Hepatocyte (in vitro differentiated cells): Measurements from ENCODE around the gene KANTR. TPM values are rescaled to one million over a fixed set of nuclear protein-coding genes. Genes with fewer than 3 reads are reported as not detected.

ENCODE experiments used
- DNase-seq: peaks from one replicate; pipeline ENCODE4 v3.0.0-alpha.2; 2016; ENCODE audit warnings: low spot score
- H2AFZ ChIP-seq: fragments of 200-600 bp; sonication (generic); 2 replicates; pipeline ENCODE4 v1.6.0; 2016; ENCODE audit warnings: antibody characterized with exemption, mild to moderate bottlenecking
- H3K27ac ChIP-seq: fragments of 200-600 bp; sonication (generic); 2 replicates; pipeline ENCODE4 v1.5.1; 2016; ENCODE audit warnings: mild to moderate bottlenecking
- H3K27me3 ChIP-seq: fragments of 200-600 bp; sonication (generic); 2 replicates; pipeline ENCODE4 v1.6.1; 2016
- H3K36me3 ChIP-seq: fragments of 200-600 bp; sonication (generic); replicated peaks from 2 replicates; pipeline ENCODE4 v1.5.1; 2016; ENCODE audit warnings: low read depth; ENCODE audit not compliant: insufficient read depth
- H3K4me1 ChIP-seq: fragments of 200-600 bp; sonication (generic); 2 replicates; pipeline ENCODE4 v1.5.1; 2016; ENCODE audit warnings: mild to moderate bottlenecking, moderate library complexity; ENCODE audit not compliant: insufficient read depth
- H3K4me2 ChIP-seq: fragments of 200-600 bp; sonication (generic); 2 replicates; pipeline ENCODE4 v1.6.0; 2016
- H3K4me3 ChIP-seq: fragments of 200-600 bp; sonication (generic); 2 replicates; pipeline ENCODE4 v1.5.1; 2016; ENCODE audit warnings: mild to moderate bottlenecking
- H3K79me2 ChIP-seq: fragments of 200-600 bp; sonication (generic); 2 replicates; pipeline ENCODE4 v1.6.0; 2017; ENCODE audit warnings: mild to moderate bottlenecking
- H3K9me2 ChIP-seq: fragments of 200-600 bp; sonication (generic); replicated peaks from 2 replicates; pipeline ENCODE4 v1.6.0; 2017; ENCODE audit warnings: mild to moderate bottlenecking; ENCODE audit not compliant: insufficient read depth
- H3K9me3 ChIP-seq: fragments of 200-600 bp; sonication (generic); 2 replicates; pipeline ENCODE4 v1.5.1; 2016; ENCODE audit warnings: low read depth, mild to moderate bottlenecking
- H4K20me1 ChIP-seq: fragments of 200-600 bp; sonication (generic); 2 replicates; pipeline ENCODE4 v1.6.0; 2016; ENCODE audit warnings: mild to moderate bottlenecking; ENCODE audit not compliant: insufficient read depth, poor library complexity, severe bottlenecking
- CTCF ChIP-seq: fragments of 200-600 bp; sonication (generic); IDR thresholded peaks from 2 replicates; pipeline ENCODE4 v1.5.1; 2016; ENCODE audit warnings: antibody characterized with exemption, mild to moderate bottlenecking; ENCODE audit not compliant: poor library complexity
- EZH2 ChIP-seq: fragments of 200-600 bp; sonication (generic); IDR thresholded peaks from 2 replicates; pipeline ENCODE4 v1.6.1; 2016; ENCODE audit warnings: antibody characterized with exemption, mild to moderate bottlenecking, borderline replicate concordance
- EZH2phosphoT487 ChIP-seq: fragments of 200-600 bp; sonication (generic); IDR thresholded peaks from one replicate; pipeline ENCODE4 v1.6.1; 2018; ENCODE audit warnings: antibody characterized with exemption, mild to moderate bottlenecking, low read depth, moderate library complexity; ENCODE audit not compliant: unreplicated experiment, severe bottlenecking
- WGBS: methylation state at CpG from one replicate; pipeline ENCODE4 v1.1.6; 2016; ENCODE audit warnings: low lambda C conversion rate; ENCODE audit errors: missing lambda C conversion rate; 5-methylcytosine and 5-hydroxymethylcytosine counted together
- polyA plus RNA-seq: library from polyadenylated mRNA; unstranded; fragments of >200 nt; fragmentation: Nextera tagmentation; extraction: Ambion mirVana; gene quantifications from 2 replicates; pipeline ENCODE4 v1.2.1, GENCODE V29; 2016
- total RNA-seq: library from RNA; depleted of rRNA; stranded (reverse); fragments of >200 nt; gene quantifications from 2 replicates; pipeline ENCODE4 v1.2.3, GENCODE V29; 2014

The KANTR gene
- total and polyA plus RNA-seq, 2 experiments from 2014 or later: 4.0 to 12.5 TPM

GRCh38 chrX:53122013-53122412 is 28.1 kb downstream of the KANTR start:
- Histone ChIP-seq H3K9me3 (peaks cover 6% of the 10 kb centered on the region), H3K36me3 (no peaks in the 10 kb centered on the region), H3K9me2 (no peaks in the 10 kb centered on the region), H3K79me2 (no peaks in the 10 kb centered on the region), H3K4me1 (no peaks in the 10 kb centered on the region), H3K4me3 (no peak overlapping the region), H3K27me3 (no peaks in the 10 kb centered on the region), H4K20me1 (no peaks in the 10 kb centered on the region), H3K27ac (no peak overlapping the region), H3K4me2 (no peak overlapping the region), H2AFZ (no peak overlapping the region)
- TF ChIP-seq CTCF (no peak), EZH2 (no peak), EZH2phosphoT487 (no peak)
- no peak for DNase-seq
- WGBS: 54% methylated on average over 1 of the region's 1 CpG

GRCh38 chrX:53125506-53125905 is 31.6 kb downstream of the KANTR start:
- no peaks in the 10 kb centered on the region for H3K9me2 ChIP-seq

GRCh38 chrX:53126377-53126776 is 32.4 kb downstream of the KANTR start:
- Histone ChIP-seq H4K20me1 (no peaks in the 10 kb centered on the region), H2AFZ (no peak overlapping the region), H3K4me2 (no peak overlapping the region), H3K79me2 (no peaks in the 10 kb centered on the region), H3K27ac (no peak overlapping the region), H3K27me3 (no peaks in the 10 kb centered on the region), H3K4me1 (no peaks in the 10 kb centered on the region), H3K36me3 (no peaks in the 10 kb centered on the region), H3K9me2 (no peaks in the 10 kb centered on the region), H3K9me3 (peaks cover 6% of the 10 kb centered on the region), H3K4me3 (no peak overlapping the region)
- DNase-seq: no peak
- WGBS: 86% methylated on average over 2 of the region's 2 CpGs
- TF ChIP-seq EZH2phosphoT487 (no peak), CTCF (no peak), EZH2 (no peak)

More at GRCh38 chrX:53125506-53125905, 31.6 kb downstream of the KANTR start:
- H3K27me3 ChIP-seq: no peaks in the 10 kb centered on the region
- H3K4me3 ChIP-seq: no peak overlapping the region
- H3K79me2 ChIP-seq: no peaks in the 10 kb centered on the region
- no peak overlapping the region for H3K4me2 ChIP-seq
- H4K20me1 ChIP-seq: no peaks in the 10 kb centered on the region
- DNase-seq: no peak
- no peaks in the 10 kb centered on the region for H3K4me1 ChIP-seq
- H3K27ac ChIP-seq: no peak overlapping the region
- H3K9me3 ChIP-seq: peaks cover 6% of the 10 kb centered on the region
- H2AFZ ChIP-seq: no peak overlapping the region
- no peak for TF ChIP-seq EZH2
- no peak for TF ChIP-seq EZH2phosphoT487
- TF ChIP-seq CTCF: no peak
- no peaks in the 10 kb centered on the region for H3K36me3 ChIP-seq

GRCh38 chrX:53128097-53128749 is 34.3 kb downstream of the KANTR start:
- H3K79me2 ChIP-seq: no peaks in the 10 kb centered on the region
- H2AFZ ChIP-seq: no peak overlapping the region
- 74% methylated on average over 3 of the region's 3 CpGs for WGBS
- no peak for DNase-seq
- H4K20me1 ChIP-seq: no peaks in the 10 kb centered on the region
- no peak overlapping the region for H3K4me2 ChIP-seq
- no peaks in the 10 kb centered on the region for H3K36me3 ChIP-seq
- TF ChIP-seq EZH2 (no peak), EZH2phosphoT487 (no peak)
- peaks cover 6% of the 10 kb centered on the region for H3K9me3 ChIP-seq
- no peaks in the 10 kb centered on the region for H3K9me2 ChIP-seq
- no peak overlapping the region for H3K4me3 ChIP-seq
- no peaks in the 10 kb centered on the region for H3K4me1 ChIP-seq
- no peak overlapping the region for H3K27ac ChIP-seq
- H3K27me3 ChIP-seq: no peaks in the 10 kb centered on the region
